H1 (cell line): ENCODE data around the gene NEURL1. TPM values are rescaled to one million over a fixed set of nuclear protein-coding genes. Genes with fewer than 3 reads are reported as not detected.

Source experiments
- BACH1 ChIP-seq: IDR thresholded peaks from 2 replicates; pipeline ENCODE4 v1.6.1; 2012; ENCODE audit warnings: low read length, improper control_type of control experiment
- HDAC6 ChIP-seq: IDR thresholded peaks from one replicate; pipeline ENCODE4 v1.7.1; 2012; ENCODE audit warnings: low read depth, mild to moderate bottlenecking, inconsistent platforms, low read length, moderate library complexity
- TAF1 ChIP-seq: IDR thresholded peaks from 2 replicates; pipeline ENCODE4 v1.6.1; 2011; ENCODE audit warnings: mild to moderate bottlenecking, low read depth, low read length
- polyA plus RNA-seq, 7 experiments: library from polyadenylated mRNA; depleted of rRNA in 3 of 7; stranded (reverse) in 5 of 7; unstranded in 2 of 7; fragments of >200 nt in 5 of 7; fragments of 200-250 nt in 2 of 7; gene quantifications; 1 replicate in 5 of 7; 2 replicates in 1 of 7; 4 replicates in 1 of 7; pipeline versions ENCODE4 v1.2.1 to v1.2.3, GENCODE V29; 2011 to 2013; ENCODE audit warnings: missing spikeins in 2 of 7, mixed read lengths in 2 of 7
- total RNA-seq: library from RNA; stranded (reverse); fragmentation: NEBNext Ultra II Directional; extraction: Animal tissue kit (Norgen Biotek cat#: 25700); gene quantifications from 2 replicates; pipeline ENCODE4 v1.2.1, GENCODE V29; 2021
- TF ChIP-seq, protein P1 (sequence below): fragments of 300-600 bp; sonication (generic); IDR thresholded peaks from 2 replicates; pipeline ENCODE4 v1.7.1; 2012; ENCODE audit warnings: low read length, moderate library complexity, mild to moderate bottlenecking, inconsistent platforms; ENCODE audit not compliant: insufficient replicate concordance

The NEURL1 gene
- total and polyA plus RNA-seq, 2 of the 8 experiments (the other 6 are each of a cell fraction or from before 2014, with no cell fraction given) = 0.54 to 0.58 TPM

DNA sequence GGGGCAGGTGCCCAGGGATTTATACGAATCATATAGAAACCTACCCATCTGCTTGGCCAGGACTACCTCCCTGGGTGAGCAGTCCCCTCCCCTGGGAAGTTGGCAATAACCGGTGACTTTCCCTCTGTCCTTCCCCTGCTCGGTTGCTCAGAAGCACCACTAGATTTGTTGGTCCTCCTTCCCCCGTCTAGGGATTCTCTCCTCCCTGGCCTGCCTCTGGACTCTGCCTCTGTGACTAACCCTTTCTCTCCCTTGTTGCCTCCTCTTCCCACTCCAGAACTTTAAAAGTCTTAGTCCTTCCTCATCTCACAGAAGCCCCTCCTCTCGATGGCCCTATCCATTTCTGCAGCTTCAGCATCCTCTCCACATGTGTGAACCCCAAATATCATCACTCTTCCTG, 24.3 kb upstream of the NEURL1 start (continued):
- TF ChIP-seq, protein P1, sequence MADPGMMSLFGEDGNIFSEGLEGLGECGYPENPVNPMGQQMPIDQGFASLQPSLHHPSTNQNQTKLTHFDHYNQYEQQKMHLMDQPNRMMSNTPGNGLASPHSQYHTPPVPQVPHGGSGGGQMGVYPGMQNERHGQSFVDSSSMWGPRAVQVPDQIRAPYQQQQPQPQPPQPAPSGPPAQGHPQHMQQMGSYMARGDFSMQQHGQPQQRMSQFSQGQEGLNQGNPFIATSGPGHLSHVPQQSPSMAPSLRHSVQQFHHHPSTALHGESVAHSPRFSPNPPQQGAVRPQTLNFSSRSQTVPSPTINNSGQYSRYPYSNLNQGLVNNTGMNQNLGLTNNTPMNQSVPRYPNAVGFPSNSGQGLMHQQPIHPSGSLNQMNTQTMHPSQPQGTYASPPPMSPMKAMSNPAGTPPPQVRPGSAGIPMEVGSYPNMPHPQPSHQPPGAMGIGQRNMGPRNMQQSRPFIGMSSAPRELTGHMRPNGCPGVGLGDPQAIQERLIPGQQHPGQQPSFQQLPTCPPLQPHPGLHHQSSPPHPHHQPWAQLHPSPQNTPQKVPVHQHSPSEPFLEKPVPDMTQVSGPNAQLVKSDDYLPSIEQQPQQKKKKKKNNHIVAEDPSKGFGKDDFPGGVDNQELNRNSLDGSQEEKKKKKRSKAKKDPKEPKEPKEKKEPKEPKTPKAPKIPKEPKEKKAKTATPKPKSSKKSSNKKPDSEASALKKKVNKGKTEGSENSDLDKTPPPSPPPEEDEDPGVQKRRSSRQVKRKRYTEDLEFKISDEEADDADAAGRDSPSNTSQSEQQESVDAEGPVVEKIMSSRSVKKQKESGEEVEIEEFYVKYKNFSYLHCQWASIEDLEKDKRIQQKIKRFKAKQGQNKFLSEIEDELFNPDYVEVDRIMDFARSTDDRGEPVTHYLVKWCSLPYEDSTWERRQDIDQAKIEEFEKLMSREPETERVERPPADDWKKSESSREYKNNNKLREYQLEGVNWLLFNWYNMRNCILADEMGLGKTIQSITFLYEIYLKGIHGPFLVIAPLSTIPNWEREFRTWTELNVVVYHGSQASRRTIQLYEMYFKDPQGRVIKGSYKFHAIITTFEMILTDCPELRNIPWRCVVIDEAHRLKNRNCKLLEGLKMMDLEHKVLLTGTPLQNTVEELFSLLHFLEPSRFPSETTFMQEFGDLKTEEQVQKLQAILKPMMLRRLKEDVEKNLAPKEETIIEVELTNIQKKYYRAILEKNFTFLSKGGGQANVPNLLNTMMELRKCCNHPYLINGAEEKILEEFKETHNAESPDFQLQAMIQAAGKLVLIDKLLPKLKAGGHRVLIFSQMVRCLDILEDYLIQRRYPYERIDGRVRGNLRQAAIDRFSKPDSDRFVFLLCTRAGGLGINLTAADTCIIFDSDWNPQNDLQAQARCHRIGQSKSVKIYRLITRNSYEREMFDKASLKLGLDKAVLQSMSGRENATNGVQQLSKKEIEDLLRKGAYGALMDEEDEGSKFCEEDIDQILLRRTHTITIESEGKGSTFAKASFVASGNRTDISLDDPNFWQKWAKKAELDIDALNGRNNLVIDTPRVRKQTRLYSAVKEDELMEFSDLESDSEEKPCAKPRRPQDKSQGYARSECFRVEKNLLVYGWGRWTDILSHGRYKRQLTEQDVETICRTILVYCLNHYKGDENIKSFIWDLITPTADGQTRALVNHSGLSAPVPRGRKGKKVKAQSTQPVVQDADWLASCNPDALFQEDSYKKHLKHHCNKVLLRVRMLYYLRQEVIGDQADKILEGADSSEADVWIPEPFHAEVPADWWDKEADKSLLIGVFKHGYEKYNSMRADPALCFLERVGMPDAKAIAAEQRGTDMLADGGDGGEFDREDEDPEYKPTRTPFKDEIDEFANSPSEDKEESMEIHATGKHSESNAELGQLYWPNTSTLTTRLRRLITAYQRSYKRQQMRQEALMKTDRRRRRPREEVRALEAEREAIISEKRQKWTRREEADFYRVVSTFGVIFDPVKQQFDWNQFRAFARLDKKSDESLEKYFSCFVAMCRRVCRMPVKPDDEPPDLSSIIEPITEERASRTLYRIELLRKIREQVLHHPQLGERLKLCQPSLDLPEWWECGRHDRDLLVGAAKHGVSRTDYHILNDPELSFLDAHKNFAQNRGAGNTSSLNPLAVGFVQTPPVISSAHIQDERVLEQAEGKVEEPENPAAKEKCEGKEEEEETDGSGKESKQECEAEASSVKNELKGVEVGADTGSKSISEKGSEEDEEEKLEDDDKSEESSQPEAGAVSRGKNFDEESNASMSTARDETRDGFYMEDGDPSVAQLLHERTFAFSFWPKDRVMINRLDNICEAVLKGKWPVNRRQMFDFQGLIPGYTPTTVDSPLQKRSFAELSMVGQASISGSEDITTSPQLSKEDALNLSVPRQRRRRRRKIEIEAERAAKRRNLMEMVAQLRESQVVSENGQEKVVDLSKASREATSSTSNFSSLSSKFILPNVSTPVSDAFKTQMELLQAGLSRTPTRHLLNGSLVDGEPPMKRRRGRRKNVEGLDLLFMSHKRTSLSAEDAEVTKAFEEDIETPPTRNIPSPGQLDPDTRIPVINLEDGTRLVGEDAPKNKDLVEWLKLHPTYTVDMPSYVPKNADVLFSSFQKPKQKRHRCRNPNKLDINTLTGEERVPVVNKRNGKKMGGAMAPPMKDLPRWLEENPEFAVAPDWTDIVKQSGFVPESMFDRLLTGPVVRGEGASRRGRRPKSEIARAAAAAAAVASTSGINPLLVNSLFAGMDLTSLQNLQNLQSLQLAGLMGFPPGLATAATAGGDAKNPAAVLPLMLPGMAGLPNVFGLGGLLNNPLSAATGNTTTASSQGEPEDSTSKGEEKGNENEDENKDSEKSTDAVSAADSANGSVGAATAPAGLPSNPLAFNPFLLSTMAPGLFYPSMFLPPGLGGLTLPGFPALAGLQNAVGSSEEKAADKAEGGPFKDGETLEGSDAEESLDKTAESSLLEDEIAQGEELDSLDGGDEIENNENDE = no peak
- TF ChIP-seq TAF1 (no peak), BACH1 (no peak), HDAC6 (no peak)
